B cell (primary cell): Measurements from ENCODE around the gene TMEM19.

ENCODE experiments used
- EZH2 ChIP-seq: IDR thresholded peaks from 2 replicates; pipeline ENCODE4 v1.6.1; 2012; ENCODE audit warnings: borderline replicate concordance, low read depth, mild to moderate bottlenecking, moderate library complexity, low read length; ENCODE audit not compliant: insufficient read depth, poor library complexity, severe bottlenecking
- TF ChIP-seq, protein P1 (sequence below): fragments of 200-600 bp; IDR thresholded peaks from one replicate; pipeline ENCODE4 v1.8.0; 2022; ENCODE audit warnings: antibody characterized with exemption, mild to moderate bottlenecking

DNA sequence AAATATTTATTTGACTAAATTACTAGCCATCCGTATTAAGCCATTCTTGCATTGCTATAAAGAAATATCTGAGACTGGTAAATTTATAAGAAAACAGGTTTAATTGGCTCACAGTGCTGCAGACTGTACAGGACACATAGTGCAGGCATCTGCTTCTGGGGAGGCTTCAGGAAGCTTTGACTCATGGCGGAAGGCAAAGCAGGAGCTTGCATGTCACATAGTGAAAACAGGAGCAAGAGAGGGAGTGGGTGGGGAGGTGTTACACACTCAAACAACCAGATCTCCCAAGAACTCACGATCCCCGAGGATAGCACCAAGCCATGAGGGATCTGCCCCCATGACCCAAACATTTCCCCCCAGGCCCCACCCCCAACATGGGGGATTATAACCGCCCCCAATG lies 42.1 kb downstream of the TMEM19 start:
- TF ChIP-seq, protein P1, sequence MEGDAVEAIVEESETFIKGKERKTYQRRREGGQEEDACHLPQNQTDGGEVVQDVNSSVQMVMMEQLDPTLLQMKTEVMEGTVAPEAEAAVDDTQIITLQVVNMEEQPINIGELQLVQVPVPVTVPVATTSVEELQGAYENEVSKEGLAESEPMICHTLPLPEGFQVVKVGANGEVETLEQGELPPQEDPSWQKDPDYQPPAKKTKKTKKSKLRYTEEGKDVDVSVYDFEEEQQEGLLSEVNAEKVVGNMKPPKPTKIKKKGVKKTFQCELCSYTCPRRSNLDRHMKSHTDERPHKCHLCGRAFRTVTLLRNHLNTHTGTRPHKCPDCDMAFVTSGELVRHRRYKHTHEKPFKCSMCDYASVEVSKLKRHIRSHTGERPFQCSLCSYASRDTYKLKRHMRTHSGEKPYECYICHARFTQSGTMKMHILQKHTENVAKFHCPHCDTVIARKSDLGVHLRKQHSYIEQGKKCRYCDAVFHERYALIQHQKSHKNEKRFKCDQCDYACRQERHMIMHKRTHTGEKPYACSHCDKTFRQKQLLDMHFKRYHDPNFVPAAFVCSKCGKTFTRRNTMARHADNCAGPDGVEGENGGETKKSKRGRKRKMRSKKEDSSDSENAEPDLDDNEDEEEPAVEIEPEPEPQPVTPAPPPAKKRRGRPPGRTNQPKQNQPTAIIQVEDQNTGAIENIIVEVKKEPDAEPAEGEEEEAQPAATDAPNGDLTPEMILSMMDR: no peak
- TF ChIP-seq EZH2: no peak
